NCI-H510A treated with DMSO at 0.1 percent for 48 hours (cell line): ENCODE measurements around the gene PLEKHJ1.
"Not testable (repeated sequence)": the region's sequence is repeated elsewhere in the genome, so short reads cannot be mapped to it uniquely, and the experiment has no call there.

Source experiments
- DNase-seq: peaks from one replicate; lab custom pipeline; 2025; lab: John Stamatoyannopoulos, UW

PLEKHJ1 gene

DNA sequence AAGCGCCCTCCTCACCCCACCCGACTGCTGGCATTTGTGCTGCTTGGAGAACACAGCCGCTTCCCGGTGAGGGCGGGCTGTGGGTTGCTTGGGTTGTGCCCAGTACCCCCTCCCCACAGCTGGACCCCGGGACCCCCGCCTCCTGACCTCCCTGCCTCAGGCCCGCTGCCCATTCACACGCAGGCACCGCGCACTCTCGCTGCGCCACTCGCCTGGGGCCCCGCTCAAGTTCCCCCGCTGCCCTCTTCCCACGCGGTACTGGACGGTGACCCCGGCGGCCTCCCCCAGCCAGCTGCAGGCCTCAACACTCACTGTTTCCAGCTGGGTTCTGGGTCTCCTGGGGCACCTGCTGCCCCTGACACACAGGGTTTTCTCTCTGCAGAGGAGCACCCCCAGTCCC, 16.4 kb downstream of the PLEKHJ1 start:
- DNase-seq, result no peak

DNA sequence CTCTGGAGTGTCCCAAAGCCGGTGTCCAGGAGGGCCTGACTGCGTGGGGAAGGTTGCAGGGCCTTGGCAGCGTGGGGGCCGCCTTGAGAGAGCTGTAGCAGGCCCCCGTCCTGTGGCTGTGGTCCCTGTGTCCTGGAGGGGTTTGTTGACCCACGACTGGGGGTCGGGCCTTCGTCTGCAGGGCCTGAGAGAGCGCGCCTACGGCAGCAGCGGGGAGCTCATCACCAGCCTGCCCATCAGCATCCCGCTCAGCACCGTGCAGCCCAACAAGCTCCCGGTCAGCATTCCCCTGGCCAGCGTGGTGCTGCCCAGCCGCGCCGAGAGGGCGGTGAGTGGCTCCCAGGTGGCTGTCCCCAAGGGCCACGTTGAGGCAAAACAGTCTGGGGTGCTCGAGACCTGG, 18.5 kb downstream of the PLEKHJ1 start:
- no peak for DNase-seq

DNA sequence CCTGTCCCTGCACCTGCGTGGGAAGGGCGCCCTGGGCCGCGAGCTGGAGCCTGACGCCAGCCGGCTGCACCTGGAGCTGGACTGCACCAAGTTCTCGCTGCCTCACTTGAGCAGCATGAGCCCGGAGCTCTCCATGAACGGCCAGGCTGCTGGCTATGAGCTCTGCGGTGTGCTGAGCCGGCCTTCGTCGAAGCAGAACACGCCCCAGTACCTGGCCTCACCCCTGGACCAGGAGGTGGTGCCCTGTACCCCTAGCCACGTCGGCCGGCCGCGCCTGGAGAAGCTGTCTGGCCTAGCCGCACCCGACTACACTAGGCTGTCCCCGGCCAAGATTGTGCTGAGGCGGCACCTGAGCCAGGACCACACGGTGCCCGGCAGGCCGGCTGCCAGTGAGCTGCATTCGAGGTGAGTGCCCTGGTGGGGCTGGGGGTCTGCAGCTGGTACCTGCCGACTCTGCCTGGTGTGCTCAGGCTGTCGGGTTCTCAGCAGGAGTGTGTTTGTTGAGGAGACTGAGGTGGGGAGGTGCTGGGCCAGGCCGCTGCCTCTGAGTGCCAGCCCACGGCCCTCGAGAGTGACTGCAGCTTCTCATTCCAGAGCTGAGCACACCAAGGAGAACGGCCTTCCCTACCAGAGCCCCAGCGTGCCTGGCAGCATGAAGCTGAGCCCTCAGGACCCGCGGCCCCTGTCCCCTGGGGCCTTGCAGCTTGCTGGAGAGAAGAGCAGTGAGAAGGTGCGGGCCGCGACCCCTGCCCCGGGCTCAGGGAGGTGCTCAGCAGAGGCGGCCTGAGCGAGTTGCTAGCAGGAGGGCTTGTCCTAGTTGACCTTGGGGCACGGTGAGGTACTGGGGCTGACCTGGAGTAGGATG, 19.5 kb downstream of the PLEKHJ1 start:
- DNase-seq, result no peak

DNA sequence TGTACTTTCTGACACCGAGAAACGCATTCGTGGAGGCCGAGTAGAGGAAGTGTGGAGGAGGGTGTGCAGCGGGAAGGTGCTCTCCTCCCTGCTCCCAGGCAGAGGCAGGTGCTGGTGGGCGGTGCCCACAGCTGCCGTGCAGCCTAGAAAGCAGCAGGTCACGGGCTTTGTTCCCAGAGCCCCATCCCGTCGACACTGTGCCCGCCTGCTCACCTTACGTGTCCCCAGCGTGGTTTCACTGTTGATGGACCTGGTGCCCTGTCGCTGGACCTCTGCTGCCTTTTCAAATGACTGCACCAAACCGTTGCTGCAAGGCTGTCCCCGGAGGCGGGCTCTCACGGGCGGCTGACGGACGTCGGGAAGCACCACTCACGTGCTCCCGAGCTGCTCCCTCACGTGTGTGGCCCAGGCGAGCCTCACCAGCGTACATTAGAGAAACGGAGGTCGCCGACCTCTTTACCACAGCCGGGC, 20.8 kb downstream of the PLEKHJ1 start:
- peak; percentile 42 for DNase-seq

DNA sequence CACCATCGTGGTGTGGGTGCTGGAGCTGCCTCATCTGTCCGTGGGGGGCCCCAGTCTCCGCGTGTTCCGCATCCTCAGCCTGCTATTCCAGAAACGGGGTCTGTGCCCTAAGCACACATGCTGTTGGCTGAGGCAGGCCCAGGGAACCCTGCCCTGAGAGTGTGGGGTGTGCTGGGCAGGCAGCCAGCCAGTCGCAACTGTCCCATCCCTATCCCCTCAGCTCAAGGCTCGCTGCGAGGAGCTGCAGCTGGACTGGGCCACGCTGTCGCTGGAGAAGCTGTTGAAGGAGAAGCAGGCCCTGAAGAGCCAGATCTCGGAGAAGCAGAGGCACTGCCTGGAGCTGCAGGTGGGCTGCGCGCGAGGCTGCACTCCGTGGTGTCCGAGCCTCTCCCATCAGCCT, 21.9 kb downstream of the PLEKHJ1 start:
- DNase-seq, result no peak

DNA sequence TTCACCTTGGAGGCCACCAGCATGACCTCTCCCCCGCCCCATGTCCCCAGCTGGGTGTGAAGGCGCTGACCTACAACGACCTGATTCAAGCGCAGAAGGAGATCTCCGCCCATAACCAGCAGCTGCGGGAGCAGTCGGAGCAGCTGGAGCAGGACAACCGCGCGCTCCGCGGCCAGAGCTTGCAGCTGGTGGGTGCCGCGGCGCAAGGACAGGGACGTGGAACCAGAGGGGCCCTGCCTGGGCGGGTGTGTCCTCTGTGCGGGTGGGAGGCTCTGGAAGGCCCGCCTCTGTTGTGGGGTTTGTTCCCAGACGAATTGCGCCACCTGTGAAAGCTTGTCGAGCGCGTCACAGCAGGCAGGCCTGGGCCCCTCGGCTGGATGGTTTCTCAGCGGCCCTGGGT, 22.3 kb downstream of the PLEKHJ1 start:
- DNase-seq, result peak; percentile 26

DNA sequence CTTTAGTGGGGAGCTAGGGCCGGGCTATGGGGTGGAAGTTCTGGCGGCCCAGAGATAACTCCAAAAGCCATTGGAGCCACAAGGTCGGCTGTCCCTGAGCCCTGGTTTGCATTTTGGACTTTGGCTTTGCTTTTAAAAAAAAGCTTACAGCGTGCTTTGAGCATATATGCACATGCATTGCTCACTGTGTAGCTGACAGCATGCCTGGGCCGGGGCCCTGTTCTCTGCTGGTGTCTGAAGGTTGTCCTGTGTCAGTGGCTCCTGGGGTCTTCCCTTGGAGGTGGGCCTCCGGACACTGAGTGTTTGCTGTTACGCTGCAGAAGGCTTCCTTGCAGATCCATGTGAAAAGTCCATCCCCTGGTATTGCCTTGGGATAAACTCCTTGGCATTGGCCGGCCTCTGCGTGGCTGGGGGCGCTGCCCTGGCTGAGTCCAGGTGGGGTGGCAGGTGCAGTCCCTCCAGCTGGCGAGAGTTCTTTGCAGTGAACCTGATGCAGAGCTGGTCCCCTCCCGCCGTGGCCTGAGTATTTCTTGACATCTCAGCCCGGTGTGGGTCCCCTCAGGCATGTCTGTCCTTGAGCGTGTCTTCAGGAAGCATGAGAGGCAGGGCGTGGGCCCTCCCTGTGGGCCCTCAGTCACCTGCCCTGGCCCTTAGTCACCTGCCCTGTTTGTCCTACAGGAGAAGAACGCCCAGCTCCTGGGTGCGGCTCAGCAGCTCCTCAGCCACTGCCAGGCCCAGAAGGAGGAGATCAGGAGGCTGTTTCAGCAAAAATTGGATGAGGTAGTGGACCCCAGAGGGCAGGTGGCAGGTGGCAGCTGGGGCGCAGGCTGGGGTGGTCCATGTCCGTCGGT, 23.0 kb downstream of the PLEKHJ1 start:
- no peak for DNase-seq

DNA sequence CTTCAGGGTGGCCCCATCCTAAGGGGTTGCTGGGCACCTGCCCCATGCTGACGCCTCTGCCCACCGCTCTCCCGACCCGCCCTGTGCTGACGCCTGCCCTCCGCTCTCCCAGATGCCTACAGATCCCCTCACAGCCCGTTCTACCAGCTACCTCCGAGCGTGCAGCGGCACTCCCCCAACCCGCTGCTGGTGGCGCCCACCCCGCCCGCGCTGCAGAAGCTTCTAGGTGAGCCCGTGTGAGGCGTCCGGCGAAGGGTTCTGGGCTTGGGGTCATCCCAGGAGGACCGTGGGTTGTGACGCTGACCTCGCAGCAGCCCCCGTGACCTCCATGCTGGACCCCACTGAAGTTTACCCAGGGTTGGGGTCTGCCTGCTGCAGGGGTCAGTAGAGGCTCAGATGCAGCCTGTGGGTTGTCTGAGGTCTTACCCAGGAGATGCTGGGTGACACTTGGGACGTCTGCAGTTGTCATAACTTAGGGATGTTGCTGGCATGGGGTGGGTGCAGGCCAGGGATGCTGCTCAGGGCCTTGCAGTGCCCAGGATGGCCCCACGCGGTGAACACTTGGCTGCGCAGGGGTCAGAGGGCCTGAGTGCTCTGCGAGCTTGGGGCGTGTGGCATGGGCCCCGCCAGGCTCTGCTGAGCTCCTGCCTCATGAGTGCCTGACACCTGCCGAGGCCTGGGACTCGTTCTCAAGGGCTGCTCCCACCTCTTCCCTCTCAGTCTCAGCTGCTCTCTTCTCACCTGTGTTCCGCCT, 25.0 kb downstream of the PLEKHJ1 start:
- no peak for DNase-seq

DNA sequence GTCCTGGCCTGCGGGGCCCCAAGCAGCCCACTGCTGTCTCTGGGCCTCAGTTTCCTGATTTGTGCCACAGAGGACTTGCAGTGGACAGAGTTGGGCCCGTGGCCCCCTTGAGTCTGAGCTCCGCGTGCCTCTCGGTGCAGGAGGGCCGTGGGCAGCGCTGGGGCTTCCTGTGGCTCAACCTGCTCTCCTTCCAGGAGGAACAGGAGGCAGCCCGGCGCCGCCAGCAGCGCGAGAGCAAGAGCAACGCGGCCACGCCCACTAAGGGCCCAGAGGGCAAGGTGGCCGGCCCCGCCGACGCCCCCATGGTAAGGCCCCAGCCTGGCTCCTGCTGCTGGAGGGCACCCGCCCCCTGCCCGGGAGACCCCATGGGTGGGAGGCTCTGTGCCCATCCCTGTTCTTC, 25.9 kb downstream of the PLEKHJ1 start:
- no peak for DNase-seq

DNA sequence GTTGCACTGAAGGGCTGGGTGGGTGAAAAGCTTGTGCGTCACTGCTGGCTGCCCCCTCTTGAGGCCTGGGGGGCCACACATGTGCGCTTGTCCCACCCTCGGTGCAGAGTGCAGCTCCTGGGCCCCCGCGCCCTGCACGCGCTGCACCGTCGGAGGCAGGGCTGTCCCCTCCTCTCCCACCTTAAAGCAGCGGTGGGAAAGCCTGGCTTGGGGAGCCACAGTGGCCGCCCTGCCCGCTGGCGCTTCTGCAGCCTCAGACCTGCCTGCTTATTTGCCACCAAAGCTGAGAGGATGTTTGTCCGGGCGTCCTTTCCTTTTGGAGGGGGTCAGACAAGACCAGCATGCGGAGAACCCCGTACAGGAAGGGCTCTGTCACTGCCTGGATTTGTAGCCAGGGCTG, 26.7 kb downstream of the PLEKHJ1 start:
- DNase-seq, result no peak

DNA sequence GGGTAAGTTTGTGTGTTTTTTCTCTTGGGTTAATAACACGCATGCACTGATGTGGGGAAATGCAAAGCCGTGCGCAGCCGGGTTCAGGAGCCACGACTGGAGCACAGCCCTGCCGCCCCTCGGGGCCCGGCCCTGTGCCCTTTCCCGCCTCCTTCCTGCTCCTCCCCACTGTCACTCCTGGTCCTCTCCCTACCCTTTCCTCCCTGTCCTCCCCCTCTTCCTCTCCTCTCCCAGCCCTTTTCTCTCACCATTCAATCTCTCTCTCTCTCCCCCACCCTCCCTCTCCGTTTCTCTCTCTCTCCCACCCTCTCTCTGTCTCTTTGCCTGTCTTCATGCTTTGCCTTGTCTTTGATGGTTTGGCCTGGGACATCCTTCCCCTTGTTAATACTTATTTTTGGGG, 27.2 kb downstream of the PLEKHJ1 start:
- DNase-seq, result no peak

DNA sequence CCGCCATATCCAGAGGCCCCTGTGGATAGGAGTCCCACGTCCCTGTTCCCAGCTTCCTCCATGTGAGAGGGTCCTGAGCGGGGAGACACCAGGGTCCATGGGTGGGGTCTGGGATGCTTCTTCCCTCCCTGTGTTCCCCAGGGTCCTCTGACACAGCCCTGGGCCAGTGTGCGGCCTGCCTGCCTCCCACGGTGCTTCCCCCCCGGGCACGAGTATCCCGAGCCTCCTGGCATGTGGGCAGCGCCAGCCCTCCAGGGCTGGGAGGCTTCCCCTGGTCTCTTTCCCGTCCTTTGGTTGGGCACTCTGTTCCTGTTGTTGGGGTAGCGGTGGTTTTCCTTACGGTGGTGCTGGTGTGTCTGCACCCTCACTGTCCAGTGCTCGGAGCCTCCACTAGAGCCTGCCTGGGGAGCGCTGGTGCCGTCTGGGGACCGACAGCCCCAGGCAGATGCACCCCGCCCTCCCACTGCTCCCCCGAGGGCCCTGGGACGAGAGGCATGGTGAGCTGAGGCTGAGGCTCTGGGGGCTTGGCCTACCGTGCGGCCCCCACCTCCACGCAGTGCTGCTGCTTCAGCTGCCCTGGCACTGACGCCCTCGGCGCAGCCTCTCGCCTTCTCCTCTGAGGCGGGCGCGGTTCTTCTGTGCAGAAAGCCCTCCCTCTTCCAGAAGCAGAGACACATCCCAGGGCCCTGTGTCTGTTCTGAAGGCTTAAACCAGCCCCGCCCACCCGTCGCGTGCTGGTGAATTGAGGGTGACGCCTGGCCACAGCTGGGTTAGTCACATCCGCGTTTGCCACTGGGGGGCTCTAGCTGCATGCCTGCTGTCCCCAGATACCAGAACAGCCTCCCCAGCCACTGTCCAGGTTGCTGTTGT, 27.9 kb downstream of the PLEKHJ1 start:
- DNase-seq, result no peak

DNA sequence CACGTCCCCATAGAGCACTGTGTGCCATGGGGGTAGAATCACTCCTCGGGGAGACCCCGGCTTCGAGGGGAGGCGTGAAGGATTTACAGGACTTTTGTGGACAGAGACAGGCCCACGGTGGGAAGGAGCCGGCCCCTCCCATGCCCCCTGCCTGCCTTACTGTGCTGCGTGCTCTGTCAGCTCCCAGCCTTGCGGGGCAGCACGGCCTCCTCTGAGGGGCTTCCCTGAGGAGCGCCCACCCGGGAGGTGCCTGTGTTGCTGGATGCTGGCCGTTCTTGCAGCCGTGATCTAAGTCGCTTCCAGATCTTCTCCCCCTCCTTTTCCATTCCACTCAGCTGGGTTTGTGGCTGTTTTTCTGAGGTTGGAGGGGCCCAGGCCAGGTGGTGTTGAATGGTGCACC, 29.1 kb downstream of the PLEKHJ1 start:
- DNase-seq, result no peak

DNA sequence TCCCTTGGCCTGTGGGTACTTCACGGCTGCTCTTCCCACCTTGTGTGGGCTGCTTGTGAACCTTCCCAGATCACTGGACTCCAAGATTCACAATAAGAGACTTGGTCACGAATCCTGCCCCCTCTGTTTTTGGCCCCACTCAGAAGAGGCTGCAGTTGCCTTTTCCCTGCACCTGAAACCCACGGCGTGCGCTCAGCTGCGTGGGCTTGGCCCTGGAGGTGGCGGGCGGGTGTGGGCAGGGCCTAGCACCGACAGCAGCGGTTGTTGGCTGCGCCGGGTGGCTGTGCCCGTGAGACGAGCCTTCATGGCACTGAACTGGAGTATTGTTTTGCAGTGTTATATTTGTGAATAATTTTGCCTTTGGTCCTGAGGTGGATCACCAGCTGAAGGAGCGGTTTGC, 33.8 kb downstream of the PLEKHJ1 start:
- DNase-seq, result no peak

DNA sequence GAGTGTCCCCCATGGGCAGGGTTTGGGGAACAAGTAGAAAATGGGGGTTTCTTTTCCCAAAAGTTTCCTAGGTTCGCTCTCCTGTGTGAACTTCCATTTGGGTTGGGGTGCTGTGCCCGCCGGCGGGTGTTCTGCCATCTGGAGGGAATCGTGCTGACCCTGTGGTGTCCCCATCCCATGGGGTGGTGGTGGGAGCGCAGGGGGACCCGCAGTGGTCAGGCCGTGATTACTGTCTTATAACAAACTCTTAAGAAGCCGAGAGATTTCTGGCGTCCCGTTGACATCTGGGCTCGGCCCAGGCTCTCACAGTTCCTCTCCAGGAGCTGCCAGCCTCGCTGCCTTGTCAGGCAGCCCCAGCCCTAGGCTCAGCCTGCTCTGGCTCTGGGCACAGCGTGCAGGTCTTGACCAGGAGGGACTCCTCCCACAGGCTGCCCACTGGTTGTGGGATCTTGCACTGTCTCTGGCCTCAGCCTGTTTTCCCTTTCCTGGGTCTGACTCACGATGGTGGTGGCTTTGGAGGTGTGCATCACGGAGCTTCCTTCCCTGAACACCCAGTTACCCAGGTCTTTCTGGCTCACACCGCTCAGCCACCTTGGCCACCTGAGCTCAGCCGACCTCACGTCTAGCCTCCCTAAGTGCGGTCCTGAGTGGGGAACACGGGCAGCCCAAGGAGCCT, 34.5 kb downstream of the PLEKHJ1 start:
- DNase-seq, result no peak

DNA sequence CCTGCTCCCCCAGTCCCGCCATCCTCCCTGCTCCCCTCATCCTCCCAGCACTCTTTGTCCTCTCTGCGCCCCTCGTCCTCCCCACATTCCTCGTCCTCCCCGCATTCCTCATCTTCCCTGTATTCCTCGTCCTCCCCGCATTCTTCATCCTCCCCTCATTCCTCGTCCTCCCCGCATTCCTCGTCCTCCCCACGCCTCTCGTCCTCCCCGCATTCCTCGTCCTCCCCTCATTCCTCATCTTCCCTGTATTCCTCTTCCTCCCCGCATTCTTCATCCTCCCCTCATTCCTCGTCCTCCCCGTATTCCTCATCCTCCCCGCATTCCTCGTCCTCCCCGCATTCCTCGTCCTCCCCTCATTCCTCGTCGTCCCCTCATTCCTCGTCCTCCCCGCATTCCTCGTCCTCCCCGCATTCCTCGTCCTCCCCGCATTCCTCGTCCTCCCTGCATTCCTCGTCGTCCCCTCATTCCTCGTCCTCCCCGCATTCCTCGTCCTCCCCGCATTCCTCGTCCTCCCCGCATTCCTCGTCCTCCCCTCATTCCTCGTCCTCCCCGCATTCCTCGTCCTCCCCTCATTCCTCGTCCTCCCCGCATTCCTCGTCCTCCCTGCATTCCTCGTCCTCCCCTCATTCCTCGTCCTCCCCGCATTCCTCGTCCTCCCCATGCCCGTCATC, 35.4 kb downstream of the PLEKHJ1 start:
- DNase-seq, result not testable (repeated sequence)

DNA sequence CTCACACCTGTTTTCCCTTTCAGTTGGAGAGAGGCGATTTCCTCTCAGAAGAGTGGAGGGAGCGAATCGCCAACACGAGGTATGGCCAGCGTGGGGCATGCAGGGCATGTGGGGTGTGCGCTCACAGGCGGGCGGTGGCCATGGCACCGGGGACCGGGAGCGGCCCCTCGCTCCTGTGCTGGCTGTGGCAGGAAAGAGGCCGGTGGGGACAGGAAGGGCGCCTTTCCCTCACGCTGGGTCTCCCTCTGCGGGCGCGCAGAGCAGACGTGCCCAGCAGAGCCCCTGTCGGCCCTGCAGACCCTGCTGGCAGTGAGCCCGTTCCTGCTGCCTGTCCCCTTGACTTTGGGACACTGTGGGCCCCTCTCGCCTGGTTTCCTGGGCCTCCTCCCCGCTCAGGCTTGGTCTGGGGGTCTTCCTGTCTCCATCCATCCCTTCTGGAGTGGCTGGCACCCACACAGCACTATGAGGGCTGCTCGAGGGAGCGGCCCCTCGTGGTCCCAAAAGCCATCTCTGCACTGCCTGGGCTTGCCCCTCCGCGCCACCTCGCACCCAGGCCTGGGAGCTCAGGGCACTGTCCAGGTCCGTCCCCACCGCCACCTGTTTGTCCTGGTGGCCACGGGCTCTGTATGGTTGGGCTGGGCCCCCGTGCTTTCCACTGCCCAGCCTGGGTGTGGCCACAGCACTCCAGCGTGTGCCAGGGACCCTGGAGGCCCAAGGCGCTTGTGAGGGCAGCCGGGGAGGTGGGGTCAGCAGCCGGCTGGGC, 36.1 kb downstream of the PLEKHJ1 start:
- no peak for DNase-seq

DNA sequence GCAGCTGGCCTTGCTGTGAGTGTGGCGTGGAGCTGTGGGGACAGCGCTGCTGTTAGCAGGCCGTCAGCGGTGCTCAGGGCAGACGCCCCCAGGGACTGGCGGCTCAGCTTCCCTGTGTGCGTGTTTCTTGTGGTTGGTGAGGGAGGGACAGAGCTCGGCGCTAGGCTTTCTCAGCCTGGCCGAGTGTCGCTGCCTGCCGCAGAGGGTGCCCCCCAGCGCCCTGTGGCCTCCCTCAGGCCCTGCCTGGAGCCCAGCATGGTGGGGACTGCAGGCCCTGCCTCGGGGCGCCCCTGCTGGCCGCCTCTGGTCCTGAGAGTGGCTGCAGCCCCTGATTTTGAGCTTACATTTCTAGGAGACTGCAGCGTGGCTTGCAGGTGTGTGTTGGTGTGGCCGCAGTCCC, 36.9 kb downstream of the PLEKHJ1 start:
- no peak for DNase-seq

DNA sequence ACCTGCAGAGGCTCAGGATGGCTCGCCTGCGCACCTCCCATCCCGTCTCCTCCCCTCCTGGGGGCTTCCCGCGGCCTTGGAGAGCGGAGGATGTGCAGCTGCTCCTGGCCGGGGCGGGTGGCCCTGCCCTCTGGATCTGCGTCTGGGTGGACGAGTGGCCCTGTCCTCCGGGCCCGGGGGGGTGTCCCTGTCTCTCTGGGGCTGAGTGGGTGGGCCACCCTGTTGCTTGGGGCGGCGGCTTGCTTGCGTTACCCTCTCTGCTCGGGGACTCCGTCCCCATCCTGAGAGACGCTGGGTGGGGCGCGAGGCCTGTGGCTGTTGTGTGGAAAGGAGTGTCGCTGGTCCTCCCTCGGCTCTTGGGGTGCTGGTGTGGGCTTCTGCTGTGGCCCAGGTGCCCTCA, 37.8 kb downstream of the PLEKHJ1 start:
- no peak for DNase-seq

DNA sequence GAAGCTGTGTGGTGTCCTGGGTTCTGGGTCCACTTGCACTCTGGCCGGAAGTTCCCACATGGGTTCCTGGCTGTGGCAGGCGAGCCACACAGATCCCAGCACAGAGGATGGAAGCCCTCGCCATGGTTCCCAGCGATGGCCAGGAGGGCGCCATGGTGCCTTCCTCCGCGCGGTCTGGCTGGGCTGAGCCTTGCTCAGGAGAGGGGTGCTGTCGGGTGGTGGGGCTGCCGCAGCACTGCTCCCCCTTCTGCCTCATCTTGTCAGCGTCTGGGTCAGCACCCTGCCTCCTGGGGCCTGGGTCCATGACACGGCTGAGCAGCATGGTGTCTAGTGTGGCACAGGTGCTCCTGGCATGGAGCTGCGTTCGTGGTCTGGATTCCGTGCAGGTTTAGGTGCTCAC, 38.9 kb downstream of the PLEKHJ1 start:
- DNase-seq, result no peak
